ENCODE data around the gene TSPAN9. TPM values are rescaled to one million over a fixed set of nuclear protein-coding genes. Genes with fewer than 3 reads are reported as not detected.

The TSPAN9 gene

DNA sequence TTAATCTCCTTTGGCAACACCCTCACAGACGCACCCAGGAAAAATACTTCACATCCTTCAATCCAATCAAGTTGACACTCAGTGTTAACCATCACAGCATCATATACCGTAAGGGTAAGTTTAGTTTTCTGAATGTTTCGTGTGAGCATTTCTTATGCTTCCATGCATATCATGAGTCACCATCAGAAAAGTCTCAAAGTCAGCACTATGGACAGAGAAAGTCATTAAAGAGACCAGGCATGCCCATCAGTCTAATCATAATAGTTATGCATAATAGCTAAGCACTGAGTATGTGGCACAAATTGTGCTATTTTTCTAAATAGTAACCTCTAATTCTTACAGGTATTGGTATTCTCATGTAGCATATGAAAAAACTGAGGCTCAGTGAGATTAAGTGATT is 255.0 kb downstream of the TSPAN9 start:
- Histone ChIP-seq H3K27me3 (ENCODE audit: insufficient read depth, low read length, poor library complexity) (no peaks in the 10 kb centered on the region), H4K8ac (ENCODE audit: low read depth, low read length) (no peak overlapping the region), H3K56ac (ENCODE audit: low read length) (no peak overlapping the region), H3K79me1 (ENCODE audit: low read length) (no peaks in the 10 kb centered on the region), H3K23ac (ENCODE audit: low read length) (no peak overlapping the region), H3K4me2 (ENCODE audit: low read length) (no peak overlapping the region), H3K9ac (ENCODE audit: low read length) (no peak overlapping the region), H3K4me1 (ENCODE audit: control insufficient read depth, low read depth, low read length) (peaks cover 1% of the 10 kb centered on the region), H4K5ac (ENCODE audit: low read length) (no peak overlapping the region), H2BK15ac (replicated peaks; ENCODE audit: low read depth) (no peak overlapping the region), H3K4ac (ENCODE audit: low read depth, low read length) (no peak overlapping the region), H3K79me2 (ENCODE audit: control insufficient read depth, insufficient read depth, low read length) (no peaks in the 10 kb centered on the region), H3K36me3 (ENCODE audit: control insufficient read depth, insufficient read depth, low read length) (no peaks in the 10 kb centered on the region), H2BK120ac (ENCODE audit: low read depth, low read length) (no peak overlapping the region), H3K18ac (ENCODE audit: low read length) (no peak overlapping the region), H3K27ac (ENCODE audit: low read depth, low read length) (no peak overlapping the region), H2BK5ac (ENCODE audit: low read length) (no peak overlapping the region), H3K4me3 (ENCODE audit: low read length) (no peak overlapping the region), H2AK5ac (ENCODE audit: low read length) (no peak overlapping the region)
- no CpG with 5 or more reads among the region's 3 CpGs for WGBS (ENCODE audit: extremely low coverage, insufficient coverage, low lambda C conversion rate)
- DNase-seq = no peak

DNA sequence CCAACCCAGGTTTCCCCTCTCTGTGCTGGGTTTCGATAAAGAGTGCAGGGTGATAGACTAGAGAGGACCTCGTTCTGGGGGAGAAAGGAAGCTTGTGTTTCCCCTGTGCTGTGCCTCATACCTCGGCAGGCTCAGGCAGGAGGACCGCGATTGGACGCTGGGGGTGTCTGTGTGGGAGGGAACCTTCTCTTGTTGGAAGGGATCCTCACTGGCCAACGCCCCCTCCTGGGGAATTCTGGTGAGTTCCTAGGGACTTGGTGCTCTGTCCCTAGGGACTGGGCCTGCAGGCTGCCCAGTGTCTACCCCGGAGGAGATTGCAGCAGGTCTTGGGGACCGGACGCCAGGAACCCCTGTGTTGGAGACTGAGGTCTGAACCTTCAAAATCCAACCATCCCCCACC is 256.4 kb downstream of the TSPAN9 start:
- Histone ChIP-seq H3K56ac (ENCODE audit: low read length) (no peak overlapping the region), H2AK5ac (ENCODE audit: low read length) (no peak overlapping the region), H3K36me3 (ENCODE audit: control insufficient read depth, insufficient read depth, low read length) (no peaks in the 10 kb centered on the region), H3K27ac (ENCODE audit: low read depth, low read length) (no peak overlapping the region), H2BK120ac (ENCODE audit: low read depth, low read length) (no peak overlapping the region), H3K79me2 (ENCODE audit: control insufficient read depth, insufficient read depth, low read length) (no peaks in the 10 kb centered on the region), H4K8ac (ENCODE audit: low read depth, low read length) (no peak overlapping the region), H3K4me2 (ENCODE audit: low read length) (no peak overlapping the region), H3K4ac (ENCODE audit: low read depth, low read length) (no peak overlapping the region), H3K9ac (ENCODE audit: low read length) (no peak overlapping the region), H3K23ac (ENCODE audit: low read length) (no peak overlapping the region), H4K5ac (ENCODE audit: low read length) (no peak overlapping the region), H3K27me3 (ENCODE audit: insufficient read depth, low read length, poor library complexity) (no peaks in the 10 kb centered on the region), H3K18ac (ENCODE audit: low read length) (no peak overlapping the region), H3K4me3 (ENCODE audit: low read length) (no peak overlapping the region), H3K79me1 (ENCODE audit: low read length) (no peaks in the 10 kb centered on the region), H2BK5ac (ENCODE audit: low read length) (no peak overlapping the region), H2BK15ac (replicated peaks; ENCODE audit: low read depth) (no peak overlapping the region), H3K4me1 (ENCODE audit: control insufficient read depth, low read depth, low read length) (peaks cover 1% of the 10 kb centered on the region)
- DNase-seq = peak; percentile 92
- WGBS (ENCODE audit: extremely low coverage, insufficient coverage, low lambda C conversion rate) = no CpG with 5 or more reads among the region's 10 CpGs

DNA sequence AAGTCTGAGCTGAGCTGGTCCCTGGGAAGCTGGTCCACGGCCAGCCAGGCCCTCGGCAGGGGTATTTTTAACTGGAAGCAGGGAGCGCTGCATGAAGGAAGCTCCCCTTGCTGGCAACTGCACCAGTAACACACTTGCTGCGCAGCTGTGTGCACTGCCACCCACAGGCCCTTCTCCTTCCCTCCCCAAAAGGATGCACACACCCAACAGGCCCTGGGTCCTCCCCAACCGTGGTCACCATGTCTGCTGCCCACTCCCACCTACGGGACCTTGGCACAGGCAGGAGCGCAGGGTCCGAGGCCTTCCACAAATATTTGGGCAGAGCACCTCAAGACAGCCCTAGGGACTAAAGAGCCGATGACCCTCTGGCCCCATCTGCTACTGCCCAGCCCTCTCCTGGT is 256.8 kb downstream of the TSPAN9 start:
- H2BK120ac ChIP-seq (ENCODE audit: low read depth, low read length) = no peak overlapping the region
- no peak overlapping the region for H3K23ac ChIP-seq (ENCODE audit: low read length)
- H3K27ac ChIP-seq (ENCODE audit: low read depth, low read length) = no peak overlapping the region
- WGBS (ENCODE audit: extremely low coverage, insufficient coverage, low lambda C conversion rate) = no CpG with 5 or more reads among the region's 9 CpGs
- H3K4ac ChIP-seq (ENCODE audit: low read depth, low read length) = no peak overlapping the region
- H3K36me3 ChIP-seq (ENCODE audit: control insufficient read depth, insufficient read depth, low read length) = no peaks in the 10 kb centered on the region
- no peak overlapping the region for H3K9ac ChIP-seq (ENCODE audit: low read length)
- H4K5ac ChIP-seq (ENCODE audit: low read length) = no peak overlapping the region
- no peak overlapping the region for H3K56ac ChIP-seq (ENCODE audit: low read length)
- no peak for DNase-seq
- no peaks in the 10 kb centered on the region for H3K27me3 ChIP-seq (ENCODE audit: insufficient read depth, low read length, poor library complexity)
- H3K79me2 ChIP-seq (ENCODE audit: control insufficient read depth, insufficient read depth, low read length) = no peaks in the 10 kb centered on the region
- no peak overlapping the region for H2AK5ac ChIP-seq (ENCODE audit: low read length)
- H3K4me1 ChIP-seq (ENCODE audit: control insufficient read depth, low read depth, low read length) = peaks cover 1% of the 10 kb centered on the region
- no peaks in the 10 kb centered on the region for H3K79me1 ChIP-seq (ENCODE audit: low read length)
- no peak overlapping the region for H4K8ac ChIP-seq (ENCODE audit: low read depth, low read length)
- no peak overlapping the region for H2BK5ac ChIP-seq (ENCODE audit: low read length)
- no peak overlapping the region for H3K4me3 ChIP-seq (ENCODE audit: low read length)
- H3K4me2 ChIP-seq (ENCODE audit: low read length) = no peak overlapping the region
- no peak overlapping the region for H3K18ac ChIP-seq (ENCODE audit: low read length)
- no peak overlapping the region for H2BK15ac ChIP-seq (replicated peaks; ENCODE audit: low read depth)

DNA sequence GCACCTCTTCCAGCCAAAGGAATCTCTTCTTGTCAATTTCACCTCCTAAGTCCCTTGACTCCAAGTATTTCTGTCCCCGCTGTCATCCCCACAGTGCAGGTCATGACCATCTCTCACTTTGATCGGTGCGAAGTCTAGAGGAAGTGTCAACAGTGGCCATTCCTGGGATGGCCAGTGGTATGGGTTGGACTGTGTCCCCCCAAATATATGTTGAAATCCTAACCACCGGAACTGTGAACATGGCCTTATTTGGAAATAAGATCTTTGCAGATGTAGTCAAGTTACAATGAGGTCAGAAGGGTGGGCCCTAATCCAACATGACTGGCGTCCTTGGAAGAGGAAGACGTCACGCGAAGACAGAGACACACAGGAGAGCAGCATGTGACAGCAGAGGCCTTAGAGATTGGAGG is 257.9 kb downstream of the TSPAN9 start:
- Histone ChIP-seq H3K9ac (ENCODE audit: low read length) (no peak overlapping the region), H3K4me3 (ENCODE audit: low read length) (no peak overlapping the region), H2BK120ac (ENCODE audit: low read depth, low read length) (no peak overlapping the region), H3K4me1 (ENCODE audit: control insufficient read depth, low read depth, low read length) (peaks cover 1% of the 10 kb centered on the region), H3K23ac (ENCODE audit: low read length) (no peak overlapping the region), H3K27ac (ENCODE audit: low read depth, low read length) (no peak overlapping the region), H2BK5ac (ENCODE audit: low read length) (no peak overlapping the region), H3K79me1 (ENCODE audit: low read length) (no peaks in the 10 kb centered on the region), H2BK15ac (replicated peaks; ENCODE audit: low read depth) (no peak overlapping the region), H4K5ac (ENCODE audit: low read length) (no peak overlapping the region), H3K56ac (ENCODE audit: low read length) (no peak overlapping the region), H3K79me2 (ENCODE audit: control insufficient read depth, insufficient read depth, low read length) (no peaks in the 10 kb centered on the region), H3K18ac (ENCODE audit: low read length) (no peak overlapping the region), H3K36me3 (ENCODE audit: control insufficient read depth, insufficient read depth, low read length) (no peaks in the 10 kb centered on the region), H3K4me2 (ENCODE audit: low read length) (no peak overlapping the region), H4K8ac (ENCODE audit: low read depth, low read length) (no peak overlapping the region), H2AK5ac (ENCODE audit: low read length) (no peak overlapping the region), H3K27me3 (ENCODE audit: insufficient read depth, low read length, poor library complexity) (no peaks in the 10 kb centered on the region), H3K4ac (ENCODE audit: low read depth, low read length) (no peak overlapping the region)
- peak; percentile 21 for DNase-seq
- WGBS (ENCODE audit: extremely low coverage, insufficient coverage, low lambda C conversion rate) = no CpG with 5 or more reads among the region's 8 CpGs

Small RNA genes lying within 50 kb of the gene (small RNA-seq; reads per million reads assigned to genes)
- not detected for gene AC005912.1 (ENCODE audit: insufficient read depth)
- gene RF00017 (ENCODE audit: insufficient read depth) = not detected
